Dendritic cell treated with granulocyte-macrophage colony-stimulating factor and Interleukin-4, amounts not matched to agents 40 ng/mL and 50 ng/mL, for 4 days (primary cell): ENCODE results near the gene ELF2.

ENCODE experiments used
- H3K27ac Mint-ChIP-seq: one replicate; pipeline ENCODE4 v1.8.0; 2022; ENCODE audit warnings: mild to moderate bottlenecking, mixed read lengths
- H3K27me3 Mint-ChIP-seq: one replicate; pipeline ENCODE4 v1.8.0; 2022; ENCODE audit warnings: mild to moderate bottlenecking, mixed read lengths
- H3K36me3 Mint-ChIP-seq: one replicate; pipeline ENCODE4 v1.8.0; 2022; ENCODE audit warnings: low read depth, mixed read lengths
- H3K4me1 Mint-ChIP-seq: one replicate; pipeline ENCODE4 v1.8.0; 2022; ENCODE audit warnings: low read depth, mixed read lengths
- H3K4me3 Mint-ChIP-seq: one replicate; pipeline ENCODE4 v1.8.0; 2022; ENCODE audit warnings: mild to moderate bottlenecking, moderate library complexity, mixed read lengths
- H3K9me3 Mint-ChIP-seq: one replicate; pipeline ENCODE4 v1.8.0; 2022; ENCODE audit warnings: mixed read lengths
- intact Hi-C: fragments of 100-400 bp; cut with micrococcal nuclease; formaldehyde crosslinking; loops from one replicate; pipeline ENCODE4 v1.15.0; 2022

Gene ELF2

GRCh38 chr4:139108567-139109128 lies 68.4 kb downstream of the ELF2 start:
- no peak overlapping the region for H3K4me3 Mint-ChIP-seq
- intact Hi-C loops = no loop called here
- H3K27me3 Mint-ChIP-seq = no peaks in the 10 kb centered on the region
- H3K36me3 Mint-ChIP-seq = peaks cover 15% of the 10 kb centered on the region
- no peak overlapping the region for H3K27ac Mint-ChIP-seq
- no peaks in the 10 kb centered on the region for H3K9me3 Mint-ChIP-seq
- no peaks in the 10 kb centered on the region for H3K4me1 Mint-ChIP-seq

- Mint-ChIP-seq H3K36me3 (peaks cover 13% of the 10 kb centered on the region), H3K27ac (no peak overlapping the region), H3K4me1 (no peaks in the 10 kb centered on the region), H3K27me3 (no peaks in the 10 kb centered on the region), H3K9me3 (no peaks in the 10 kb centered on the region), H3K4me3 (no peak overlapping the region)
- intact Hi-C loops = loop anchor here (1.0 kb wide), 1 partner anchor 69 kb away; no protein-coding TSS in a partner anchor
These were observed 77.5 kb downstream of the ELF2 start for GRCh38 chr4:139099366-139099982.

- peaks cover 29% of the 10 kb centered on the region for H3K36me3 Mint-ChIP-seq
- no peaks in the 10 kb centered on the region for H3K9me3 Mint-ChIP-seq
- no peak overlapping the region for H3K4me3 Mint-ChIP-seq
- intact Hi-C loops = no loop called here
- no peaks in the 10 kb centered on the region for H3K4me1 Mint-ChIP-seq
- H3K27ac Mint-ChIP-seq = no peak overlapping the region
- no peaks in the 10 kb centered on the region for H3K27me3 Mint-ChIP-seq
These were observed 84.7 kb downstream of the ELF2 start for GRCh38 chr4:139092271-139092670.

- peak overlapping the region; percentile 100 for H3K27ac Mint-ChIP-seq
- H3K27me3 Mint-ChIP-seq = no peaks in the 10 kb centered on the region
- H3K4me3 Mint-ChIP-seq = no peak overlapping the region
- intact Hi-C loops = no loop called here
- H3K36me3 Mint-ChIP-seq = peaks cover 21% of the 10 kb centered on the region
- peaks cover 16% of the 10 kb centered on the region for H3K4me1 Mint-ChIP-seq
- no peaks in the 10 kb centered on the region for H3K9me3 Mint-ChIP-seq
These were observed 91.9 kb downstream of the ELF2 start for GRCh38 chr4:139085141-139085540.

GRCh38 chr4:139084804-139085093 lies 92.3 kb downstream of the ELF2 start:
- peak overlapping the region; percentile 100 for H3K27ac Mint-ChIP-seq
- intact Hi-C loops = loop anchor here (5.0 kb wide), 2 partner anchors 93 to 218 kb away; partner anchors contain the start of genes ELF2, NAA15 and NDUFC1
- H3K4me3 Mint-ChIP-seq = peak overlapping the region; percentile 100
- H3K36me3 Mint-ChIP-seq = peaks cover 21% of the 10 kb centered on the region
- H3K4me1 Mint-ChIP-seq = peaks cover 16% of the 10 kb centered on the region
- H3K9me3 Mint-ChIP-seq = no peaks in the 10 kb centered on the region
- H3K27me3 Mint-ChIP-seq = no peaks in the 10 kb centered on the region

- H3K27me3 Mint-ChIP-seq = no peaks in the 10 kb centered on the region
- peaks cover 21% of the 10 kb centered on the region for H3K36me3 Mint-ChIP-seq
- no peaks in the 10 kb centered on the region for H3K9me3 Mint-ChIP-seq
- H3K27ac Mint-ChIP-seq = peak overlapping the region; percentile 100
- intact Hi-C loops = loop anchor here (5.0 kb wide), 2 partner anchors 93 to 218 kb away; partner anchors contain the start of genes ELF2, NAA15 and NDUFC1
- peaks cover 16% of the 10 kb centered on the region for H3K4me1 Mint-ChIP-seq
- H3K4me3 Mint-ChIP-seq = peak overlapping the region; percentile 100
These were observed 92.8 kb downstream of the ELF2 start for GRCh38 chr4:139083956-139084803.

- H3K4me1 Mint-ChIP-seq = peaks cover 16% of the 10 kb centered on the region
- intact Hi-C loops = loop anchor here (5.0 kb wide), 2 partner anchors 94 to 219 kb away; partner anchors contain the start of genes ELF2, NAA15 and NDUFC1
- no peaks in the 10 kb centered on the region for H3K9me3 Mint-ChIP-seq
- H3K27me3 Mint-ChIP-seq = no peaks in the 10 kb centered on the region
- peaks cover 21% of the 10 kb centered on the region for H3K36me3 Mint-ChIP-seq
- H3K27ac Mint-ChIP-seq = peak overlapping the region; percentile 100
- H3K4me3 Mint-ChIP-seq = peak overlapping the region; percentile 100
These were observed 93.4 kb downstream of the ELF2 start for GRCh38 chr4:139083607-139083955.

- H3K27ac Mint-ChIP-seq = peak overlapping the region; percentile 100
- H3K4me3 Mint-ChIP-seq = peak overlapping the region; percentile 100
- intact Hi-C loops = loop anchor here (1.0 to 5.0 kb wide), 3 partner anchors 68 to 219 kb away; partner anchors contain the start of genes ELF2, NAA15, NDUFC1 and NOCT
- peaks cover 21% of the 10 kb centered on the region for H3K36me3 Mint-ChIP-seq
- no peaks in the 10 kb centered on the region for H3K27me3 Mint-ChIP-seq
- H3K4me1 Mint-ChIP-seq = peaks cover 16% of the 10 kb centered on the region
- H3K9me3 Mint-ChIP-seq = no peaks in the 10 kb centered on the region
These were observed 94.0 kb downstream of the ELF2 start for GRCh38 chr4:139082750-139083606.

GRCh38 chr4:139078926-139079325 lies 98.1 kb downstream of the ELF2 start:
- peaks cover 24% of the 10 kb centered on the region for H3K36me3 Mint-ChIP-seq
- no peaks in the 10 kb centered on the region for H3K27me3 Mint-ChIP-seq
- no peaks in the 10 kb centered on the region for H3K9me3 Mint-ChIP-seq
- no peak overlapping the region for H3K4me3 Mint-ChIP-seq
- H3K27ac Mint-ChIP-seq = no peak overlapping the region
- intact Hi-C loops = loop anchor here (5.0 kb wide), 1 partner anchor 37 kb away; no protein-coding TSS in a partner anchor
- H3K4me1 Mint-ChIP-seq = peaks cover 20% of the 10 kb centered on the region

- peaks cover 18% of the 10 kb centered on the region for H3K4me1 Mint-ChIP-seq
- no peak overlapping the region for H3K4me3 Mint-ChIP-seq
- no peak overlapping the region for H3K27ac Mint-ChIP-seq
- no peaks in the 10 kb centered on the region for H3K9me3 Mint-ChIP-seq
- peaks cover 20% of the 10 kb centered on the region for H3K36me3 Mint-ChIP-seq
- intact Hi-C loops = loop anchor here (5.0 kb wide), 1 partner anchor 35 kb away; no protein-coding TSS in a partner anchor
- no peaks in the 10 kb centered on the region for H3K27me3 Mint-ChIP-seq
These were observed 99.3 kb downstream of the ELF2 start for GRCh38 chr4:139077567-139078355.

GRCh38 chr4:139076016-139076744 lies 100.8 kb downstream of the ELF2 start:
- H3K27me3 Mint-ChIP-seq = no peaks in the 10 kb centered on the region
- H3K4me3 Mint-ChIP-seq = no peak overlapping the region
- intact Hi-C loops = loop anchor here (5.0 kb wide), 1 partner anchor 34 kb away; no protein-coding TSS in a partner anchor
- H3K36me3 Mint-ChIP-seq = peaks cover 28% of the 10 kb centered on the region
- H3K27ac Mint-ChIP-seq = no peak overlapping the region
- H3K4me1 Mint-ChIP-seq = peaks cover 8% of the 10 kb centered on the region
- no peaks in the 10 kb centered on the region for H3K9me3 Mint-ChIP-seq

- Mint-ChIP-seq H3K4me1 (peaks cover 5% of the 10 kb centered on the region), H3K9me3 (no peaks in the 10 kb centered on the region), H3K36me3 (peaks cover 87% of the 10 kb centered on the region), H3K4me3 (no peak overlapping the region), H3K27me3 (no peaks in the 10 kb centered on the region), H3K27ac (no peak overlapping the region)
- intact Hi-C loops = no loop called here
These were observed 116.4 kb downstream of the ELF2 start for GRCh38 chr4:139060591-139060990.
